Measurements from ENCODE around the gene NCOR1. TPM values are rescaled to one million over a fixed set of nuclear protein-coding genes. Genes with fewer than 3 reads are reported as not detected.
A peak's percentile ranks its signal among the peaks of the same experiment; 100 is the strongest.

Gene NCOR1
- total and polyA plus RNA-seq, 2 of the 13 experiments (the other 11 are each of a cell fraction or from before 2014, with no cell fraction given): 57.0 to 71.7 TPM

- Histone ChIP-seq H3K9me3 (ENCODE audit: low read length) (no peaks in the 10 kb centered on the region), H3K79me2 (ENCODE audit: insufficient read depth, low read length) (peaks cover 21% of the 10 kb centered on the region), H3K4me3 (replicated peaks in 1 of 3; ENCODE audit: insufficient read depth in 1 of 3, low read depth in 2 of 3, low read length in 3 of 3) (peak overlapping the region; percentile 90 to 94 (median 91)), H3K27me3 (ENCODE audit: control insufficient read depth in 1 of 2, insufficient read depth in 2 of 2, low read length in 2 of 2) (no peaks in the 10 kb centered on the region; a peak in 1 of 5 replicates), H3K36me3 (replicated peaks in 1 of 2; ENCODE audit: control insufficient read depth in 1 of 2, insufficient read depth in 2 of 2, low read length in 2 of 2) (peaks cover 13 to 35% of the 10 kb centered on the region in 2 experiments), H4K20me1 (ENCODE audit: insufficient read depth, low read length) (no peaks in the 10 kb centered on the region), H3K4me1 (ENCODE audit: insufficient read depth, low read length) (peaks cover 26% of the 10 kb centered on the region), H2AFZ (ENCODE audit: low read length) (no peak overlapping the region), H3K27ac (ENCODE audit: extremely low read length, insufficient read depth, low read length) (peak overlapping the region; percentile 94), H3K9ac (ENCODE audit: insufficient read depth, low read depth, low read length) (peak overlapping the region; percentile 90), H3K4me2 (ENCODE audit: low read depth, low read length) (peak overlapping the region; percentile 86)
- BruUV-seq (replicated peaks): no TSS peak
- intact Hi-C loops (cut with micrococcal nuclease; ENCODE audit: unreplicated experiment): loop anchor here (2.0 to 5.0 kb wide), 3 partner anchors 55 to 738 kb away; partner anchors contain the start of gene ADORA2B
- 3% methylated on average over 16 of the region's 64 CpGs for WGBS (ENCODE audit: low lambda C conversion rate)
- ChIA-PET CTCF (ENCODE audit: low intra/inter-chr PET ratio, low total read pairs) (interaction anchor here (1.4 to 2.5 kb wide), 2 partner anchors 55 to 171 kb away, joined by 7 to 16 read pairs; partner anchors contain the start of gene ADORA2B), POLR2A (interaction anchor here (1.0 to 2.4 kb wide), 10 partner anchors 11 to 301 kb away, joined by 3 to 18 read pairs (median 5); partner anchors contain the start of genes ADORA2B and ZNF286A)
- in situ Hi-C loops (cut with HindIII; ENCODE audit: extremely low pct_ligation_motif_present, low pct_unique_long_range_greater_than_20kb): loop anchor here (5.0 kb wide), 2 partner anchors 53 to 173 kb away; partner anchors contain the start of gene ADORA2B
- no peak for ATAC-seq
- no peak for FAIRE-seq
- peak; percentile 15 for DNase-seq (ENCODE audit: low spot score)
- TF ChIP-seq KDM4B (CRISPR knock-in tag; IDR thresholded peaks at IDR 0.05) (0 out of 2 replicates have a peak, but pooled peaks have one; percentile 39), ZNF263 (CRISPR knock-in tag; IDR thresholded peaks at IDR 0.05) (no peak), ZNF777 (CRISPR knock-in tag; IDR thresholded peaks at IDR 0.05) (peak; percentile 64; the same call in 1 of the 2 replicates), ZFY (CRISPR knock-in tag; IDR thresholded peaks at IDR 0.05) (peak; percentile 19; the same call in 1 of the 2 replicates), ZNF501 (CRISPR knock-in tag; IDR thresholded peaks at IDR 0.05) (0 out of 2 replicates have a peak, but pooled peaks have one; percentile 6), ZFX (CRISPR knock-in tag; IDR thresholded peaks at IDR 0.05; ENCODE audit: low read depth) (peak; percentile 22; the same call in 1 of the 2 replicates), RNF2 (conservative IDR thresholded peaks at IDR 0.05; ENCODE audit: low read depth) (0 out of 2 replicates have a peak, but pooled peaks have one; percentile 23), JDP2 (CRISPR knock-in tag; IDR thresholded peaks at IDR 0.05; ENCODE audit: borderline replicate concordance) (peak; percentile 12; the same call in 1 of the 2 replicates), XBP1 (CRISPR knock-in tag; IDR thresholded peaks at IDR 0.05) (no peak), U2AF1 (optimal IDR thresholded peaks at IDR 0.05; ENCODE audit: low read depth, low read length) (peak; percentile 2), SMAD3 (CRISPR knock-in tag; IDR thresholded peaks at IDR 0.05) (peak; percentile 47; the same call in 1 of the 2 replicates), SRY (CRISPR knock-in tag; IDR thresholded peaks at IDR 0.05) (0 out of 2 replicates have a peak, but pooled peaks have one; percentile 4), ZNF18 (CRISPR knock-in tag; IDR thresholded peaks at IDR 0.05; ENCODE audit: insufficient replicate concordance) (peak; percentile 36)
These were observed 215.1 kb downstream of the NCOR1 start for GRCh38 chr17:15999974-16000827.
